SK-N-SH (cell line): ENCODE results near the gene LRRC26.

Experiments
- CHD2 ChIP-seq: fragments of 150-350 bp; IDR thresholded peaks from 2 replicates; pipeline ENCODE4 v1.6.1; 2018; ENCODE audit warnings: low read length; ENCODE audit not compliant: partially characterized antibody
- CTCF ChIP-seq: fragments of 200-600 bp; sonication (generic); IDR thresholded peaks from 2 replicates; pipeline ENCODE4 v1.6.1; 2017; ENCODE audit warnings: antibody characterized with exemption, mild to moderate bottlenecking, moderate library complexity
- ELF1 ChIP-seq: IDR thresholded peaks from 2 replicates; pipeline ENCODE4 v1.4.0; 2012
- MEF2A ChIP-seq: IDR thresholded peaks from 2 replicates; pipeline ENCODE4 v1.4.0; 2012; ENCODE audit warnings: low read depth, borderline replicate concordance
- POLR2AphosphoS5 ChIP-seq: IDR thresholded peaks from 2 replicates; pipeline ENCODE4 v1.6.1; 2012; ENCODE audit warnings: low read depth, low read length
- RAD21 ChIP-seq: IDR thresholded peaks from 2 replicates; pipeline ENCODE4 v1.6.1; 2012; ENCODE audit warnings: mild to moderate bottlenecking, low read length
- RFX5 ChIP-seq: IDR thresholded peaks from 2 replicates; pipeline ENCODE4 v1.6.1; 2012; ENCODE audit warnings: mild to moderate bottlenecking, improper control_type of control experiment, low read length
- TAF1 ChIP-seq: IDR thresholded peaks from 2 replicates; pipeline ENCODE4 v1.6.1; 2012; ENCODE audit warnings: low read depth, mild to moderate bottlenecking, low read length, moderate library complexity, borderline replicate concordance
- YY1 ChIP-seq: IDR thresholded peaks from 2 replicates; pipeline ENCODE4 v1.4.0; 2012; ENCODE audit warnings: low read depth, mild to moderate bottlenecking
- TF ChIP-seq, protein P1 (sequence below): IDR thresholded peaks from 2 replicates; pipeline ENCODE4 v1.6.1; 2012; ENCODE audit warnings: mild to moderate bottlenecking, low read depth, low read length, moderate library complexity
- TF ChIP-seq, protein P2 (sequence below): IDR thresholded peaks from 2 replicates; pipeline ENCODE4 v1.4.0; 2012; ENCODE audit warnings: low read depth

GRCh38 chr9:137179761-137180160, 9.9 kb upstream of the LRRC26 start:
- TF ChIP-seq CTCF (no peak), TAF1 (no peak), CHD2 (no peak), RAD21 (no peak), POLR2AphosphoS5 (no peak), YY1 (no peak), ELF1 (no peak), MEF2A (no peak), RFX5 (no peak)
- TF ChIP-seq, protein P1, sequence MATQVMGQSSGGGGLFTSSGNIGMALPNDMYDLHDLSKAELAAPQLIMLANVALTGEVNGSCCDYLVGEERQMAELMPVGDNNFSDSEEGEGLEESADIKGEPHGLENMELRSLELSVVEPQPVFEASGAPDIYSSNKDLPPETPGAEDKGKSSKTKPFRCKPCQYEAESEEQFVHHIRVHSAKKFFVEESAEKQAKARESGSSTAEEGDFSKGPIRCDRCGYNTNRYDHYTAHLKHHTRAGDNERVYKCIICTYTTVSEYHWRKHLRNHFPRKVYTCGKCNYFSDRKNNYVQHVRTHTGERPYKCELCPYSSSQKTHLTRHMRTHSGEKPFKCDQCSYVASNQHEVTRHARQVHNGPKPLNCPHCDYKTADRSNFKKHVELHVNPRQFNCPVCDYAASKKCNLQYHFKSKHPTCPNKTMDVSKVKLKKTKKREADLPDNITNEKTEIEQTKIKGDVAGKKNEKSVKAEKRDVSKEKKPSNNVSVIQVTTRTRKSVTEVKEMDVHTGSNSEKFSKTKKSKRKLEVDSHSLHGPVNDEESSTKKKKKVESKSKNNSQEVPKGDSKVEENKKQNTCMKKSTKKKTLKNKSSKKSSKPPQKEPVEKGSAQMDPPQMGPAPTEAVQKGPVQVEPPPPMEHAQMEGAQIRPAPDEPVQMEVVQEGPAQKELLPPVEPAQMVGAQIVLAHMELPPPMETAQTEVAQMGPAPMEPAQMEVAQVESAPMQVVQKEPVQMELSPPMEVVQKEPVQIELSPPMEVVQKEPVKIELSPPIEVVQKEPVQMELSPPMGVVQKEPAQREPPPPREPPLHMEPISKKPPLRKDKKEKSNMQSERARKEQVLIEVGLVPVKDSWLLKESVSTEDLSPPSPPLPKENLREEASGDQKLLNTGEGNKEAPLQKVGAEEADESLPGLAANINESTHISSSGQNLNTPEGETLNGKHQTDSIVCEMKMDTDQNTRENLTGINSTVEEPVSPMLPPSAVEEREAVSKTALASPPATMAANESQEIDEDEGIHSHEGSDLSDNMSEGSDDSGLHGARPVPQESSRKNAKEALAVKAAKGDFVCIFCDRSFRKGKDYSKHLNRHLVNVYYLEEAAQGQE, result no peak
- TF ChIP-seq, protein P2, sequence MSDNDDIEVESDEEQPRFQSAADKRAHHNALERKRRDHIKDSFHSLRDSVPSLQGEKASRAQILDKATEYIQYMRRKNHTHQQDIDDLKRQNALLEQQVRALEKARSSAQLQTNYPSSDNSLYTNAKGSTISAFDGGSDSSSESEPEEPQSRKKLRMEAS, result no peak
